IMR-90 (cell line): ENCODE data around the gene KIFAP3. TPM values are rescaled to one million over a fixed set of nuclear protein-coding genes. Genes with fewer than 3 reads are reported as not detected.
A peak's percentile ranks its signal among the peaks of the same experiment; 100 is the strongest.

Experiments
- ATAC-seq: fragments of 200-7000 bp; cut with Tn5 transposase; 2 replicates; pipeline ENCODE4 v1.9.1; 2020; ENCODE audit warnings: low read depth, mild to moderate bottlenecking, moderate library complexity
- BruUV-seq: library from RNA; stranded (reverse); fragments of 400-500 nt; replicated peaks from 2 replicates; lab custom pipeline; 2021; lab: Mats Ljungman, UMichigan
- CTCF ChIA-PET: fragments of 300-600 bp; formaldehyde crosslinking; extraction: SDS; loops from one replicate; lab custom pipeline; 2021; ENCODE audit warnings: antibody characterized with exemption; lab: Yijun Ruan, JAX
- POLR2A ChIA-PET: fragments of 300-600 bp; sonication (Branson Sonifier 250); formaldehyde crosslinking; loops from one replicate; lab custom pipeline; 2022; ENCODE audit warnings: antibody characterized with exemption; ENCODE audit not compliant: unreplicated experiment; lab: Charles Lee
- DNase-seq: peaks from one replicate; pipeline ENCODE4 v3.0.0; 2013
- H2AFZ ChIP-seq: replicated peaks from 2 replicates; pipeline ENCODE3; 2013; ENCODE audit warnings: low read length, mild to moderate bottlenecking; ENCODE audit not compliant: poor library complexity
- H2AK5ac ChIP-seq: 2 replicates; pipeline ENCODE4 v1.6.1; 2013; ENCODE audit warnings: low read depth, low read length, inconsistent platforms
- H2AK9ac ChIP-seq: replicated peaks from 2 replicates; pipeline ENCODE3; 2013; ENCODE audit warnings: mild to moderate bottlenecking, low read depth, low read length, moderate library complexity; ENCODE audit not compliant: poor library complexity
- H2BK120ac ChIP-seq: 2 replicates; pipeline ENCODE4 v1.6.1; 2013; ENCODE audit warnings: low read depth, low read length, inconsistent platforms
- H2BK15ac ChIP-seq: 3 replicates; pipeline ENCODE4 v1.6.1; 2013; ENCODE audit warnings: low read depth, low read length, inconsistent platforms
- H2BK20ac ChIP-seq: 2 replicates; pipeline ENCODE4 v1.6.1; 2013; ENCODE audit warnings: low read depth, mild to moderate bottlenecking, inconsistent platforms, low read length, moderate library complexity
- H2BK5ac ChIP-seq: 2 replicates; pipeline ENCODE4 v1.6.1; 2013; ENCODE audit warnings: mild to moderate bottlenecking, low read depth, low read length, inconsistent platforms; ENCODE audit not compliant: poor library complexity, severe bottlenecking
- H3K14ac ChIP-seq: replicated peaks from 2 replicates; pipeline ENCODE4 v1.6.1; 2013; ENCODE audit warnings: low read depth, low read length, inconsistent platforms
- H3K18ac ChIP-seq: 2 replicates; pipeline ENCODE4 v1.6.1; 2013; ENCODE audit warnings: low read depth, low read length, control low read depth
- H3K23ac ChIP-seq: 2 replicates; pipeline ENCODE4 v1.6.1; 2013; ENCODE audit warnings: low read depth, low read length, inconsistent platforms
- H3K27ac ChIP-seq: 2 replicates; pipeline ENCODE4 v1.5.1; 2013; ENCODE audit warnings: mild to moderate bottlenecking, control low read depth, low read length; ENCODE audit not compliant: insufficient read depth
- H3K27me3 ChIP-seq: 2 replicates; pipeline ENCODE4 v1.6.1; 2013; ENCODE audit warnings: low read length; ENCODE audit not compliant: control insufficient read depth, insufficient read depth
- H3K36me3 ChIP-seq: 2 replicates; pipeline ENCODE4 v1.6.1; 2013; ENCODE audit warnings: low read length, mixed read lengths; ENCODE audit not compliant: control insufficient read depth, insufficient read depth
- H3K4ac ChIP-seq: 2 replicates; pipeline ENCODE4 v1.6.1; 2013; ENCODE audit warnings: low read depth, low read length, inconsistent platforms
- H3K4me1 ChIP-seq: 2 replicates; pipeline ENCODE4 v1.6.1; 2013; ENCODE audit warnings: low read length, mixed read lengths; ENCODE audit not compliant: control insufficient read depth, insufficient read depth
- H3K4me2 ChIP-seq: 2 replicates; pipeline ENCODE4 v1.6.1; 2013; ENCODE audit warnings: low read depth, mild to moderate bottlenecking, control low read depth, low read length, moderate library complexity
- H3K4me3 ChIP-seq: 2 replicates; pipeline ENCODE4 v1.5.1; 2013; ENCODE audit warnings: low read depth, mild to moderate bottlenecking, control low read depth, low read length, moderate library complexity; ENCODE audit not compliant: insufficient read depth
- H3K56ac ChIP-seq: 2 replicates; pipeline ENCODE4 v1.6.1; 2013; ENCODE audit warnings: low read length, inconsistent platforms; ENCODE audit not compliant: insufficient read depth; ENCODE audit errors: extremely low read depth
- H3K79me1 ChIP-seq, 2 experiments: 2 replicates each; pipeline ENCODE4 v1.6.1; 2013; ENCODE audit warnings: low read length in 2 of 2, inconsistent platforms in 1 of 2, low read depth in 1 of 2
- H3K9ac ChIP-seq: 2 replicates; pipeline ENCODE4 v1.6.1; 2013; ENCODE audit warnings: low read depth, low read length, control low read depth
- H3K9me1 ChIP-seq: 2 replicates; pipeline ENCODE4 v1.6.1; 2013; ENCODE audit warnings: low read length, inconsistent platforms; ENCODE audit not compliant: insufficient read depth
- H3K9me3 ChIP-seq: 2 replicates; pipeline ENCODE4 v1.6.1; 2013; ENCODE audit warnings: low read length; ENCODE audit not compliant: control insufficient read depth, insufficient read depth
- H4K20me1 ChIP-seq: 2 replicates; pipeline ENCODE4 v1.6.1; 2013; ENCODE audit warnings: low read length, inconsistent platforms; ENCODE audit not compliant: insufficient read depth
- H4K5ac ChIP-seq: 2 replicates; pipeline ENCODE4 v1.6.1; 2013; ENCODE audit warnings: mild to moderate bottlenecking, low read depth, low read length, control low read depth
- H4K8ac ChIP-seq, 2 experiments: 2 replicates each; pipeline ENCODE4 v1.6.1; 2013; ENCODE audit warnings: low read depth in 2 of 2, low read length in 2 of 2, control low read depth in 1 of 2, inconsistent platforms in 1 of 2
- H4K91ac ChIP-seq: 2 replicates; pipeline ENCODE4 v1.6.1; 2013; ENCODE audit warnings: low read depth, low read length, inconsistent platforms; ENCODE audit not compliant: insufficient read depth
- CEBPB ChIP-seq: IDR thresholded peaks from 2 replicates; pipeline ENCODE4 v1.6.1; 2012; ENCODE audit warnings: low read depth, low read length, improper control_type of control experiment
- CHD1 ChIP-seq: IDR thresholded peaks from 2 replicates; pipeline ENCODE4 v1.6.1; 2012; ENCODE audit warnings: low read depth, low read length, improper control_type of control experiment
- FOS ChIP-seq: fragments of 150-350 bp; IDR thresholded peaks from 2 replicates; pipeline ENCODE4 v1.6.1; 2016; ENCODE audit warnings: low read depth, low read length
- MAZ ChIP-seq: IDR thresholded peaks from 2 replicates; pipeline ENCODE4 v1.6.1; 2012; ENCODE audit warnings: low read depth, mild to moderate bottlenecking, low read length, improper control_type of control experiment, moderate library complexity, borderline replicate concordance
- MXI1 ChIP-seq: IDR thresholded peaks from 2 replicates; pipeline ENCODE4 v1.6.1; 2012; ENCODE audit warnings: low read depth, mild to moderate bottlenecking, low read length, moderate library complexity, borderline replicate concordance
- NFE2L2 ChIP-seq: fragments of 150-350 bp; IDR thresholded peaks from 2 replicates; pipeline ENCODE4 v1.6.1; 2016; ENCODE audit warnings: low read depth, mild to moderate bottlenecking, low read length
- POLR2A ChIP-seq: IDR thresholded peaks from 2 replicates; pipeline ENCODE4 v1.6.1; 2012; ENCODE audit warnings: mild to moderate bottlenecking, low read depth, low read length
- RAD21 ChIP-seq: IDR thresholded peaks from 2 replicates; pipeline ENCODE4 v1.6.1; 2012; ENCODE audit warnings: low read length, improper control_type of control experiment
- RCOR1 ChIP-seq: IDR thresholded peaks from 2 replicates; pipeline ENCODE4 v1.6.1; 2012; ENCODE audit warnings: mild to moderate bottlenecking, low read length, improper control_type of control experiment; ENCODE audit not compliant: insufficient replicate concordance
- RFX5 ChIP-seq: IDR thresholded peaks from 2 replicates; pipeline ENCODE4 v1.8.0; 2012; ENCODE audit warnings: low read depth, mild to moderate bottlenecking, low read length, moderate library complexity
- SMC3 ChIP-seq: fragments of 150-350 bp; IDR thresholded peaks from 2 replicates; pipeline ENCODE4 v1.6.1; 2016; ENCODE audit warnings: low read depth, mild to moderate bottlenecking, antibody characterized with exemption, low read length, moderate library complexity
- USF2 ChIP-seq: fragments of 150-350 bp; IDR thresholded peaks from 2 replicates; pipeline ENCODE4 v1.6.1; 2017; ENCODE audit warnings: mild to moderate bottlenecking, antibody characterized with exemption, low read length, low read depth
- WGBS, 2 experiments: methylation state at CpG; one replicate each; pipeline versions ENCODE4 v1.1.5 to v1.1.7; 2013; ENCODE audit warnings: missing lambda C conversion rate in 2 of 2; ENCODE audit not compliant: insufficient read length in 1 of 2; ENCODE audit errors: extremely low coverage in 2 of 2; 5-methylcytosine and 5-hydroxymethylcytosine counted together
- dilution Hi-C: fragments of 300-500 bp; cut with HindIII; formaldehyde crosslinking; loops from one replicate; pipeline ENCODE4 v1.14.3; 2018; ENCODE audit warnings: low sequenced_read_pairs; ENCODE audit not compliant: unreplicated experiment
- in situ Hi-C: fragments of 300-500 bp; cut with MboI; formaldehyde crosslinking; loops from 3 replicates; pipeline ENCODE4 v1.14.3; 2019; ENCODE audit warnings: low sequenced_read_pairs, inconsistent platforms, mixed read lengths
- intact Hi-C: fragments of 100-400 bp; cut with micrococcal nuclease; formaldehyde crosslinking; loops from 2 replicates; pipeline ENCODE4 v1.10.0; 2022
- polyA plus RNA-seq, 3 experiments: library from polyadenylated mRNA; depleted of rRNA; stranded (reverse); fragments of >200 nt; gene quantifications; 2 replicates each; pipeline ENCODE4 v1.2.3, GENCODE V29; 2012; ENCODE audit warnings: low replicate concordance in 1 of 3
- total RNA-seq: library from RNA; depleted of rRNA; stranded (reverse); fragments of >200 nt; gene quantifications from 2 replicates; pipeline ENCODE4 v1.2.3, GENCODE V29; 2012
- TF ChIP-seq, protein P1 (sequence below): fragments of 150-350 bp; IDR thresholded peaks from 2 replicates; pipeline ENCODE4 v1.6.1; 2016; ENCODE audit warnings: low read depth, mild to moderate bottlenecking, low read length, moderate library complexity, borderline replicate concordance
- TF ChIP-seq, protein P2 (sequence below): conservative IDR thresholded peaks from 2 replicates; pipeline ENCODE4 v1.5.1; 2012; ENCODE audit warnings: mild to moderate bottlenecking, low read depth, low read length, improper control_type of control experiment

KIFAP3 gene
- total and polyA plus RNA-seq, 2 of the 4 experiments (the other 2 are of a cell fraction) = 10.5 to 10.9 TPM

- dilution Hi-C loops (no loop called here), in situ Hi-C loops (no loop called here), intact Hi-C loops (loop anchor here (1.0 kb wide), 1 partner anchor 95 kb away; no protein-coding TSS in a partner anchor)
- Histone ChIP-seq H2BK120ac (no peak overlapping the region), H3K27ac (peak overlapping the region; percentile 92), H3K79me1 (peaks cover 21 to 33% of the 10 kb centered on the region in 2 experiments; a peak in 3 of 4 replicates), H2AK5ac (peak overlapping the region; percentile 1; the same call in 1 of the 2 replicates), H4K20me1 (no peaks in the 10 kb centered on the region; the same call in 1 of the 2 replicates), H2BK5ac (peak overlapping the region; percentile 73), H4K8ac (peak overlapping the region; percentile 66 to 89; a peak in 3 of 4 replicates), H2BK15ac (no peak overlapping the region), H2BK20ac (no peak overlapping the region), H3K36me3 (peaks cover 4% of the 10 kb centered on the region), H2AFZ (peak overlapping the region; percentile 98), H3K56ac (peak overlapping the region; percentile 79), H3K9me1 (peaks cover 2% of the 10 kb centered on the region; the same call in 1 of the 2 replicates), H3K27me3 (0 out of 2 replicates have a peak, but pooled peaks cover 2% of the 10 kb centered on the region), H3K4ac (peak overlapping the region; percentile 81), H3K14ac (peak overlapping the region; percentile 92), H3K9me3 (no peaks in the 10 kb centered on the region), H3K4me1 (peaks cover 2% of the 10 kb centered on the region; the same call in 1 of the 2 replicates), H4K91ac (peak overlapping the region; percentile 49; the same call in 1 of the 2 replicates), H3K18ac (peak overlapping the region; percentile 39), H3K9ac (peak overlapping the region; percentile 62), H3K4me2 (peak overlapping the region; percentile 99), H4K5ac (peak overlapping the region; percentile 77), H2AK9ac (peak overlapping the region; percentile 84), H3K4me3 (peak overlapping the region; percentile 68), H3K23ac (peak overlapping the region; percentile 69; the same call in 1 of the 2 replicates)
- 2% methylated on average over 7 of the region's 51 CpGs; no CpG with 5 or more reads in 1 of the 2 experiments for WGBS, 2 experiments
- CTCF ChIA-PET = interaction anchor here (0.6 to 1.5 kb wide), 3 partner anchors 36 to 958 kb away, joined by 3 read pairs; no protein-coding TSS in a partner anchor
- POLR2A ChIA-PET = no interaction called here
- no TSS peak for BruUV-seq
- DNase-seq = peak; percentile 27
- TF ChIP-seq POLR2A (no peak), MXI1 (no peak), CHD1 (no peak), CEBPB (no peak), RCOR1 (no peak), SMC3 (no peak), MAZ (no peak), RFX5 (no peak), NFE2L2 (no peak), RAD21 (no peak), FOS (no peak), USF2 (no peak)
- TF ChIP-seq, protein P1, sequence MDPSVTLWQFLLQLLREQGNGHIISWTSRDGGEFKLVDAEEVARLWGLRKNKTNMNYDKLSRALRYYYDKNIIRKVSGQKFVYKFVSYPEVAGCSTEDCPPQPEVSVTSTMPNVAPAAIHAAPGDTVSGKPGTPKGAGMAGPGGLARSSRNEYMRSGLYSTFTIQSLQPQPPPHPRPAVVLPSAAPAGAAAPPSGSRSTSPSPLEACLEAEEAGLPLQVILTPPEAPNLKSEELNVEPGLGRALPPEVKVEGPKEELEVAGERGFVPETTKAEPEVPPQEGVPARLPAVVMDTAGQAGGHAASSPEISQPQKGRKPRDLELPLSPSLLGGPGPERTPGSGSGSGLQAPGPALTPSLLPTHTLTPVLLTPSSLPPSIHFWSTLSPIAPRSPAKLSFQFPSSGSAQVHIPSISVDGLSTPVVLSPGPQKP = no peak
- TF ChIP-seq, protein P2, sequence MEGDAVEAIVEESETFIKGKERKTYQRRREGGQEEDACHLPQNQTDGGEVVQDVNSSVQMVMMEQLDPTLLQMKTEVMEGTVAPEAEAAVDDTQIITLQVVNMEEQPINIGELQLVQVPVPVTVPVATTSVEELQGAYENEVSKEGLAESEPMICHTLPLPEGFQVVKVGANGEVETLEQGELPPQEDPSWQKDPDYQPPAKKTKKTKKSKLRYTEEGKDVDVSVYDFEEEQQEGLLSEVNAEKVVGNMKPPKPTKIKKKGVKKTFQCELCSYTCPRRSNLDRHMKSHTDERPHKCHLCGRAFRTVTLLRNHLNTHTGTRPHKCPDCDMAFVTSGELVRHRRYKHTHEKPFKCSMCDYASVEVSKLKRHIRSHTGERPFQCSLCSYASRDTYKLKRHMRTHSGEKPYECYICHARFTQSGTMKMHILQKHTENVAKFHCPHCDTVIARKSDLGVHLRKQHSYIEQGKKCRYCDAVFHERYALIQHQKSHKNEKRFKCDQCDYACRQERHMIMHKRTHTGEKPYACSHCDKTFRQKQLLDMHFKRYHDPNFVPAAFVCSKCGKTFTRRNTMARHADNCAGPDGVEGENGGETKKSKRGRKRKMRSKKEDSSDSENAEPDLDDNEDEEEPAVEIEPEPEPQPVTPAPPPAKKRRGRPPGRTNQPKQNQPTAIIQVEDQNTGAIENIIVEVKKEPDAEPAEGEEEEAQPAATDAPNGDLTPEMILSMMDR = no peak
- ATAC-seq = peak; percentile 33
Observed at GRCh38 chr1:169892927-169893644, 181.4 kb downstream of the KIFAP3 start.
